ENCODE measurements around the gene B3GALT6. TPM values are rescaled to one million over a fixed set of nuclear protein-coding genes. Genes with fewer than 3 reads are reported as not detected.

The B3GALT6 gene
- total and polyA plus RNA-seq, 2 experiments from 2014 or later, result 28.9 to 36.3 TPM

GRCh38 chr1:1225238-1225845 lies 6.7 kb upstream of the B3GALT6 start:
- Histone ChIP-seq H3K9me2 (replicated peaks; ENCODE audit: insufficient read depth) (no peaks in the 10 kb centered on the region), H4K20me1 (ENCODE audit: insufficient read depth, poor library complexity, severe bottlenecking) (peaks cover 41% of the 10 kb centered on the region), H2AFZ (no peak overlapping the region), H3K4me2 (no peak overlapping the region), H3K4me3 (no peak overlapping the region), H3K36me3 (replicated peaks; ENCODE audit: insufficient read depth, low read depth) (no peaks in the 10 kb centered on the region), H3K27ac (no peak overlapping the region), H3K4me1 (ENCODE audit: insufficient read depth) (peaks cover 9% of the 10 kb centered on the region), H3K79me2 (peaks cover 54% of the 10 kb centered on the region), H3K9me3 (ENCODE audit: low read depth) (no peaks in the 10 kb centered on the region), H3K27me3 (no peaks in the 10 kb centered on the region)
- whole genome bisulfite sequencing (ENCODE audit: low lambda C conversion rate, missing lambda C conversion rate), result 98% methylated on average over 32 of the region's 34 CpGs
- DNase-seq (ENCODE audit: low spot score), result no peak
- TF ChIP-seq EZH2 (IDR thresholded peaks at IDR 0.05; ENCODE audit: borderline replicate concordance) (no peak), CTCF (IDR thresholded peaks at IDR 0.05; ENCODE audit: poor library complexity) (no peak), EZH2phosphoT487 (IDR thresholded peaks at IDR 0.05; ENCODE audit: low read depth, severe bottlenecking, unreplicated experiment) (no peak)

- H3K4me1 ChIP-seq (ENCODE audit: insufficient read depth), result peaks cover 12% of the 10 kb centered on the region
- TF ChIP-seq CTCF (IDR thresholded peaks at IDR 0.05; ENCODE audit: poor library complexity) (no peak), EZH2 (IDR thresholded peaks at IDR 0.05; ENCODE audit: borderline replicate concordance) (no peak), EZH2phosphoT487 (IDR thresholded peaks at IDR 0.05; ENCODE audit: low read depth, severe bottlenecking, unreplicated experiment) (no peak)
- peaks cover 58% of the 10 kb centered on the region for H3K79me2 ChIP-seq
- H3K27me3 ChIP-seq, result no peaks in the 10 kb centered on the region
- no peak overlapping the region for H3K27ac ChIP-seq
- H3K9me2 ChIP-seq (replicated peaks; ENCODE audit: insufficient read depth), result no peaks in the 10 kb centered on the region
- H3K4me2 ChIP-seq, result no peak overlapping the region
- peaks cover 44% of the 10 kb centered on the region for H4K20me1 ChIP-seq (ENCODE audit: insufficient read depth, poor library complexity, severe bottlenecking)
- 98% methylated on average over 17 of the region's 18 CpGs for WGBS (ENCODE audit: low lambda C conversion rate, missing lambda C conversion rate)
- H3K9me3 ChIP-seq (ENCODE audit: low read depth), result no peaks in the 10 kb centered on the region
- H3K36me3 ChIP-seq (replicated peaks; ENCODE audit: insufficient read depth, low read depth), result no peaks in the 10 kb centered on the region
- no peak overlapping the region for H2AFZ ChIP-seq
- DNase-seq (ENCODE audit: low spot score), result no peak
- H3K4me3 ChIP-seq, result no peak overlapping the region
Observed at GRCh38 chr1:1225913-1226312, 6.1 kb upstream of the B3GALT6 start.

GRCh38 chr1:1226566-1227362 lies 5.3 kb upstream of the B3GALT6 start:
- no peaks in the 10 kb centered on the region for H3K36me3 ChIP-seq (replicated peaks; ENCODE audit: insufficient read depth, low read depth)
- no peak overlapping the region for H3K4me2 ChIP-seq
- H3K4me3 ChIP-seq, result no peak overlapping the region
- peaks cover 44% of the 10 kb centered on the region for H4K20me1 ChIP-seq (ENCODE audit: insufficient read depth, poor library complexity, severe bottlenecking)
- H3K9me2 ChIP-seq (replicated peaks; ENCODE audit: insufficient read depth), result no peaks in the 10 kb centered on the region
- H3K9me3 ChIP-seq (ENCODE audit: low read depth), result no peaks in the 10 kb centered on the region
- no peak for DNase-seq (ENCODE audit: low spot score)
- peaks cover 12% of the 10 kb centered on the region for H3K4me1 ChIP-seq (ENCODE audit: insufficient read depth)
- no peaks in the 10 kb centered on the region for H3K27me3 ChIP-seq
- H3K27ac ChIP-seq, result no peak overlapping the region
- WGBS (ENCODE audit: low lambda C conversion rate, missing lambda C conversion rate), result 98% methylated on average over 39 of the region's 44 CpGs
- H2AFZ ChIP-seq, result no peak overlapping the region
- TF ChIP-seq CTCF (IDR thresholded peaks at IDR 0.05; ENCODE audit: poor library complexity) (no peak), EZH2phosphoT487 (IDR thresholded peaks at IDR 0.05; ENCODE audit: low read depth, severe bottlenecking, unreplicated experiment) (no peak)
- peaks cover 64% of the 10 kb centered on the region for H3K79me2 ChIP-seq

All from hepatocyte (in vitro differentiated cells).